GM23338 (cell line): Measurements from ENCODE around the gene KIF18A. TPM values are rescaled to one million over a fixed set of nuclear protein-coding genes. Genes with fewer than 3 reads are reported as not detected.
"Not testable (repeated sequence)": the region's sequence is repeated elsewhere in the genome, so short reads cannot be mapped to it uniquely, and the experiment has no call there.

Experiments used
- ATAC-seq: fragments of 200-7000 bp; cut with Tn5 transposase; 3 replicates; pipeline ENCODE4 v1.9.1; 2020
- DNase-seq: peaks from one replicate; pipeline ENCODE4 v3.0.0-alpha.2; 2015; ENCODE audit warnings: low spot score
- H2AFZ ChIP-seq: fragments of 200-600 bp; sonication (generic); 2 replicates; pipeline ENCODE4 v1.8.0; 2016; ENCODE audit warnings: antibody characterized with exemption, mild to moderate bottlenecking, moderate library complexity
- H3F3A ChIP-seq: fragments of 200-600 bp; sonication (generic); replicated peaks from 2 replicates; pipeline ENCODE4 v1.8.0; 2017; ENCODE audit warnings: antibody characterized with exemption, mixed run types, low read depth
- H3K27ac ChIP-seq: fragments of 200-600 bp; sonication (generic); 2 replicates; pipeline ENCODE4 v1.6.1; 2016; ENCODE audit warnings: low read depth
- H3K27me3 ChIP-seq: fragments of 200-600 bp; sonication (generic); 2 replicates; pipeline ENCODE4 v1.8.0; 2016; ENCODE audit warnings: mild to moderate bottlenecking, mixed run types, moderate library complexity; ENCODE audit not compliant: insufficient read depth
- H3K36me3 ChIP-seq: fragments of 200-600 bp; sonication (generic); 2 replicates; pipeline ENCODE4 v1.8.0; 2016; ENCODE audit warnings: mild to moderate bottlenecking; ENCODE audit not compliant: insufficient read depth
- H3K4me1 ChIP-seq: fragments of 200-600 bp; sonication (generic); 2 replicates; pipeline ENCODE4 v1.8.0; 2016; ENCODE audit warnings: mild to moderate bottlenecking, moderate library complexity; ENCODE audit not compliant: insufficient read depth
- H3K4me2 ChIP-seq: fragments of 200-600 bp; sonication (generic); 2 replicates; pipeline ENCODE4 v1.7.1; 2017; ENCODE audit warnings: mixed run types
- H3K4me3 ChIP-seq: fragments of 200-600 bp; sonication (generic); 2 replicates; pipeline ENCODE4 v1.6.1; 2016; ENCODE audit warnings: mixed run types
- H3K79me2 ChIP-seq: fragments of 200-600 bp; sonication (generic); replicated peaks from 2 replicates; pipeline ENCODE4 v1.8.0; 2017; ENCODE audit warnings: mild to moderate bottlenecking; ENCODE audit not compliant: insufficient read depth
- H3K9me2 ChIP-seq: fragments of 200-600 bp; sonication (generic); 2 replicates; pipeline ENCODE4 v1.8.0; 2017; ENCODE audit not compliant: insufficient read depth
- H4K20me1 ChIP-seq: fragments of 200-600 bp; sonication (generic); replicated peaks from 2 replicates; pipeline ENCODE4 v1.8.0; 2017; ENCODE audit warnings: mild to moderate bottlenecking; ENCODE audit not compliant: insufficient read depth
- H3K27ac Mint-ChIP-seq: 2 replicates; pipeline ENCODE4 v1.8.0; 2020; ENCODE audit warnings: inconsistent platforms, mild to moderate bottlenecking, moderate library complexity, mixed read lengths
- H3K27me3 Mint-ChIP-seq: 3 replicates; pipeline ENCODE4 v1.8.0; 2022; ENCODE audit warnings: low read depth, mild to moderate bottlenecking, moderate library complexity, mixed read lengths, inconsistent platforms; ENCODE audit not compliant: insufficient read depth, poor library complexity
- H3K36me3 Mint-ChIP-seq: 3 replicates; pipeline ENCODE4 v1.8.0; 2021; ENCODE audit warnings: low read depth, mild to moderate bottlenecking, inconsistent platforms, moderate library complexity, mixed read lengths
- H3K4me1 Mint-ChIP-seq: 3 replicates; pipeline ENCODE4 v1.8.0; 2020; ENCODE audit warnings: mild to moderate bottlenecking, inconsistent platforms, mixed read lengths
- H3K4me3 Mint-ChIP-seq: 3 replicates; pipeline ENCODE4 v1.8.0; 2021; ENCODE audit warnings: moderate library complexity, mild to moderate bottlenecking, inconsistent platforms, mixed read lengths
- H3K9me3 Mint-ChIP-seq: 3 replicates; pipeline ENCODE4 v1.8.0; 2020; ENCODE audit warnings: moderate library complexity, mild to moderate bottlenecking, inconsistent platforms, mixed read lengths
- CREB1 ChIP-seq: fragments of 250-450 bp; sonication (Bioruptor Pico); IDR thresholded peaks from 2 replicates; pipeline ENCODE4 v1.5.0; 2020; ENCODE audit warnings: low read depth, mild to moderate bottlenecking, moderate library complexity
- CTCF ChIP-seq, 2 experiments: fragments of 200-600 bp in 1 of 2; sonication (generic) in 1 of 2; conservative IDR thresholded peaks; 2 replicates each; pipeline versions ENCODE4 v1.5.1 to v1.6.1; 2016 to 2017; ENCODE audit warnings: antibody characterized with exemption in 2 of 2, low read depth in 2 of 2, mild to moderate bottlenecking in 2 of 2, moderate library complexity in 1 of 2
- ETS1 ChIP-seq: IDR thresholded peaks from 2 replicates; pipeline ENCODE4 v1.6.1; 2016; ENCODE audit warnings: antibody characterized with exemption
- EZH2 ChIP-seq: fragments of 200-600 bp; sonication (generic); IDR thresholded peaks from one replicate; pipeline ENCODE4 v1.8.0; 2017; ENCODE audit warnings: antibody characterized with exemption, mild to moderate bottlenecking, low read depth; ENCODE audit not compliant: unreplicated experiment
- JUNB ChIP-seq: IDR thresholded peaks from one replicate; pipeline ENCODE4 v1.6.1; 2016; ENCODE audit warnings: antibody characterized with exemption; ENCODE audit not compliant: unreplicated experiment
- POLR2AphosphoS5 ChIP-seq: IDR thresholded peaks from 2 replicates; pipeline ENCODE4 v1.6.1; 2016; ENCODE audit warnings: antibody characterized with exemption, low read depth
- REST ChIP-seq: IDR thresholded peaks from one replicate; pipeline ENCODE4 v1.6.1; 2018; ENCODE audit warnings: antibody characterized with exemption; ENCODE audit not compliant: unreplicated experiment
- STAT1 ChIP-seq: IDR thresholded peaks from one replicate; pipeline ENCODE4 v1.6.1; 2016; ENCODE audit warnings: antibody characterized with exemption; ENCODE audit not compliant: unreplicated experiment
- ZNF331 ChIP-seq: fragments of 250-450 bp; sonication (Bioruptor Pico); IDR thresholded peaks from 2 replicates; pipeline ENCODE4 v1.5.0; 2020; ENCODE audit warnings: low read depth, mild to moderate bottlenecking, moderate library complexity
- polyA plus RNA-seq: library from polyadenylated mRNA; unstranded; fragments of >200 nt; fragmentation: Nextera tagmentation; extraction: Ambion mirVana; gene quantifications from 2 replicates; pipeline ENCODE4 v1.2.1, GENCODE V29; 2016
- total RNA-seq: library from RNA; depleted of rRNA; stranded (reverse); fragments of >200 nt; shearing (Covaris generic); gene quantifications from 2 replicates; pipeline ENCODE4 v1.2.3, GENCODE V29; 2014

KIF18A gene
- total and polyA plus RNA-seq, 2 experiments from 2014 or later: 22.2 to 26.5 TPM

- TF ChIP-seq ETS1 (no peak), ZNF331 (CRISPR knock-in tag) (no peak), STAT1 (no peak)
Measured at GRCh38 chr11:28104425-28104824, 3.5 kb downstream of the KIF18A start (continued).

- not testable (repeated sequence) for H2AFZ ChIP-seq, H3F3A ChIP-seq, H3K4me1 Mint-ChIP-seq, H3K4me1 ChIP-seq, DNase-seq, H4K20me1 ChIP-seq, H3K27me3 ChIP-seq, H3K27ac ChIP-seq, H3K4me2 ChIP-seq, H3K27me3 Mint-ChIP-seq, H3K4me3 ChIP-seq, H3K9me2 ChIP-seq, ATAC-seq, H3K9me3 Mint-ChIP-seq, H3K36me3 ChIP-seq, H3K4me3 Mint-ChIP-seq, H3K36me3 Mint-ChIP-seq
- H3K27ac Mint-ChIP-seq: peak overlapping the region; percentile 41; the same call in 1 of the 2 replicates
- peaks cover 97% of the 10 kb centered on the region for H3K79me2 ChIP-seq
Measured at GRCh38 chr11:28102300-28102699, 5.7 kb downstream of the KIF18A start.

GRCh38 chr11:28100665-28101064 is 7.3 kb downstream of the KIF18A start:
- Histone ChIP-seq H2AFZ (no peak overlapping the region), H3K27me3 (no peaks in the 10 kb centered on the region), H4K20me1 (no peaks in the 10 kb centered on the region; the same call in none of the 2 replicates), H3K4me2 (no peak overlapping the region), H3F3A (no peaks in the 10 kb centered on the region), H3K9me2 (no peaks in the 10 kb centered on the region), H3K27ac (no peak overlapping the region), H3K36me3 (0 out of 2 replicates have a peak, but pooled peaks cover 3% of the 10 kb centered on the region), H3K4me3 (no peak overlapping the region), H3K4me1 (no peaks in the 10 kb centered on the region), H3K79me2 (peaks cover 85% of the 10 kb centered on the region)
- Mint-ChIP-seq H3K36me3 (peaks cover 6% of the 10 kb centered on the region; the same call in 2 of the 3 replicates), H3K4me1 (peaks cover 5% of the 10 kb centered on the region; the same call in 1 of the 3 replicates), H3K27me3 (no peaks in the 10 kb centered on the region), H3K27ac (no peak overlapping the region), H3K4me3 (no peak overlapping the region), H3K9me3 (no peaks in the 10 kb centered on the region)
- DNase-seq: no peak
- ATAC-seq: no peak
- TF ChIP-seq JUNB (no peak), REST (no peak), ZNF331 (CRISPR knock-in tag) (no peak), CTCF (conservative IDR thresholded peaks at IDR 0.05; ENCODE audit: low read depth in 2 of 2) (no peak), EZH2 (no peak), ETS1 (no peak), POLR2AphosphoS5 (no peak), STAT1 (no peak), CREB1 (no peak)
